ENCODE data around the gene ASCL5.

GRCh38 chr1:201142011-201142848 is 15.2 kb upstream of the ASCL5 start:
- TF ChIP-seq POLR2AphosphoS5 (IDR thresholded peaks at IDR 0.05; ENCODE audit: borderline replicate concordance, low read depth, low read length) (no peak), EZH2 (IDR thresholded peaks at IDR 0.05) (no peak), FOXP2 (optimal IDR thresholded peaks at IDR 0.05; ENCODE audit: control extremely low read depth, extremely low read length, insufficient read depth) (no peak)
